DND-41 (cell line): Measurements from ENCODE around the gene FBXO24.
"Not testable (repeated sequence)": the region's sequence is repeated elsewhere in the genome, so short reads cannot be mapped to it uniquely, and the experiment has no call there.

Experiments used
- ATAC-seq: fragments of 200-7000 bp; cut with Tn5 transposase; 3 replicates; pipeline ENCODE4 v1.9.1; 2021; ENCODE audit warnings: low read depth; ENCODE audit not compliant: insufficient read depth
- DNase-seq: peaks from one replicate; pipeline ENCODE4 v3.0.0-alpha.2; 2020
- H2AFZ ChIP-seq: 2 replicates; pipeline ENCODE4 v1.6.0; 2012; ENCODE audit warnings: low read depth, low read length
- H3K27ac ChIP-seq: 2 replicates; pipeline ENCODE4 v1.5.1; 2012; ENCODE audit warnings: low read length, inconsistent platforms
- H3K27me3 ChIP-seq: fragments of 200-600 bp; sonication (generic); 2 replicates; pipeline ENCODE4 v1.6.0; 2012; ENCODE audit warnings: low read length, mild to moderate bottlenecking, inconsistent platforms; ENCODE audit not compliant: insufficient read depth, poor library complexity
- H3K36me3 ChIP-seq: 2 replicates; pipeline ENCODE4 v1.5.1; 2012; ENCODE audit warnings: low read length, inconsistent platforms; ENCODE audit not compliant: insufficient read depth
- H3K4me1 ChIP-seq: 2 replicates; pipeline ENCODE4 v1.5.1; 2012; ENCODE audit warnings: mild to moderate bottlenecking, low read length; ENCODE audit not compliant: insufficient read depth
- H3K4me2 ChIP-seq: 2 replicates; pipeline ENCODE4 v1.6.0; 2012; ENCODE audit warnings: mild to moderate bottlenecking, moderate library complexity, low read length, inconsistent platforms; ENCODE audit not compliant: insufficient read depth
- H3K4me3 ChIP-seq, 2 experiments: fragments of 200-600 bp in 1 of 2; shearing (Covaris generic) in 1 of 2; 2 replicates each; pipeline ENCODE4 v1.5.1; 2012 to 2016; ENCODE audit warnings: inconsistent platforms in 2 of 2, low read length in 2 of 2, mild to moderate bottlenecking in 2 of 2, low read depth in 1 of 2, moderate library complexity in 1 of 2
- H3K79me2 ChIP-seq: 2 replicates; pipeline ENCODE4 v1.6.0; 2012; ENCODE audit warnings: low read length, inconsistent platforms; ENCODE audit not compliant: insufficient read depth
- H3K9ac ChIP-seq: 2 replicates; pipeline ENCODE4 v1.6.0; 2012; ENCODE audit warnings: low read depth, mild to moderate bottlenecking, inconsistent platforms, low read length, moderate library complexity
- H3K9me3 ChIP-seq: 2 replicates; pipeline ENCODE4 v1.5.1; 2012; ENCODE audit warnings: low read length, moderate library complexity, mild to moderate bottlenecking, inconsistent platforms; ENCODE audit not compliant: insufficient read depth, severe bottlenecking
- H4K20me1 ChIP-seq: 2 replicates; pipeline ENCODE4 v1.6.0; 2012; ENCODE audit warnings: low read length; ENCODE audit not compliant: insufficient read depth
- EZH2 ChIP-seq: IDR thresholded peaks from 3 replicates; pipeline ENCODE4 v1.6.1; 2012; ENCODE audit warnings: borderline replicate concordance, low read depth, mild to moderate bottlenecking, moderate library complexity, low read length, inconsistent platforms; ENCODE audit not compliant: severe bottlenecking
- TF ChIP-seq, protein P1 (sequence below): IDR thresholded peaks from 2 replicates; pipeline ENCODE4 v1.5.1; 2012; ENCODE audit warnings: borderline replicate concordance, low read length, moderate library complexity, mild to moderate bottlenecking; ENCODE audit not compliant: poor library complexity, severe bottlenecking; ENCODE audit errors: extremely low read depth

The FBXO24 gene, protein sequence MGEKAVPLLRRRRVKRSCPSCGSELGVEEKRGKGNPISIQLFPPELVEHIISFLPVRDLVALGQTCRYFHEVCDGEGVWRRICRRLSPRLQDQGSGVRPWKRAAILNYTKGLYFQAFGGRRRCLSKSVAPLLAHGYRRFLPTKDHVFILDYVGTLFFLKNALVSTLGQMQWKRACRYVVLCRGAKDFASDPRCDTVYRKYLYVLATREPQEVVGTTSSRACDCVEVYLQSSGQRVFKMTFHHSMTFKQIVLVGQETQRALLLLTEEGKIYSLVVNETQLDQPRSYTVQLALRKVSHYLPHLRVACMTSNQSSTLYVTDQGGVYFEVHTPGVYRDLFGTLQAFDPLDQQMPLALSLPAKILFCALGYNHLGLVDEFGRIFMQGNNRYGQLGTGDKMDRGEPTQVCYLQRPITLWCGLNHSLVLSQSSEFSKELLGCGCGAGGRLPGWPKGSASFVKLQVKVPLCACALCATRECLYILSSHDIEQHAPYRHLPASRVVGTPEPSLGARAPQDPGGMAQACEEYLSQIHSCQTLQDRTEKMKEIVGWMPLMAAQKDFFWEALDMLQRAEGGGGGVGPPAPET

DNA sequence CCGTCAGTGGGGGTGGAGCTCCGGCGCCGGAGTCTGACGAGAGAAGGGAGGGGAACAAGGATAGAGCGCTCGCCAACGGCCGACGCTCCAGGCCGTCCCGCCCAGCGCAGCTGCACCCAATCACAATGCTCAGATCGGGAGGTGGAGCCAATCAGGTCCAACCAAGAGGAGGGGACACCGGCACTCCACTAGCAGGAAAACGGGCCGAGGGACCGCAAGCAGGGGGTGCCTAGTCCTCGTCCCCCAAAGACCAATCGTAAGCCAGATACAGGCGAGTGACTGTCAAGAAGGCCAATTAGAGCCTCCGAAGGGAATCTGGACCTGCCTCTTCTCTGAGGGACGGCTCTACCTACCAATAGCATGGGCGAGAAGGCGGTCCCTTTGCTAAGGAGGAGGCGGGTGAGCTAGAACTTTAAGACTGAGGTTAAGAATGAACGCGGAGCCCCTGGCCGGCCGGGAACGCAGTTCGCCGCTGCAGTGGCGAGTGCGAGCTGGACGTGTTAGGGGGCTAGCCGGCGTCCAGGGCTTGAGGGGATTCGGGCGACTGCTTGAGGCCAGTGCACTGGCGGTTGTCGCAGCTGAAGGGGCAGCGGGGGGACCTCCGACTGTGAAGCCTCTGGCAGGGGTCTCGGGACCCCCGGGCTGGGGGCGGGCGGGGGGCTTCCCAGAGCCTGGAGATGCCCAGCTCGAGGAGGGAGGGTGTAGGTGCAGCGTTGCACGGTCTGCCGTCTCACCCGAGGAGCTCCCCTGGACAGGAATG is at the start of gene FBXO24:
Gene FBXO24 (plus strand): TSS at position 63 of the 760 bp plus-strand sequence. CDS start 298 bp downstream, at position 361.
- Histone ChIP-seq H3K9ac (peak within 1 kb of the TSS; percentile 93), H3K4me2 (peak within 1 kb of the TSS; percentile 89), H3K36me3 (peaks cover 23% of the 10 kb centered on the region), H3K27ac (peak within 1 kb of the TSS; percentile 94), H4K20me1 (peaks cover 39% of the 10 kb centered on the region), H3K4me1 (peaks cover 41% of the 10 kb centered on the region), H3K9me3 (no peaks in the 10 kb centered on the region), H2AFZ (peak within 1 kb of the TSS; percentile 85), H3K79me2 (peaks cover 43% of the 10 kb centered on the region), H3K27me3 (no peaks in the 10 kb centered on the region), H3K4me3 (peak within 1 kb of the TSS; percentile 82 to 90)
- DNase-seq = peak; percentile 100
- ATAC-seq = peak; percentile 86
- TF ChIP-seq, protein P1, sequence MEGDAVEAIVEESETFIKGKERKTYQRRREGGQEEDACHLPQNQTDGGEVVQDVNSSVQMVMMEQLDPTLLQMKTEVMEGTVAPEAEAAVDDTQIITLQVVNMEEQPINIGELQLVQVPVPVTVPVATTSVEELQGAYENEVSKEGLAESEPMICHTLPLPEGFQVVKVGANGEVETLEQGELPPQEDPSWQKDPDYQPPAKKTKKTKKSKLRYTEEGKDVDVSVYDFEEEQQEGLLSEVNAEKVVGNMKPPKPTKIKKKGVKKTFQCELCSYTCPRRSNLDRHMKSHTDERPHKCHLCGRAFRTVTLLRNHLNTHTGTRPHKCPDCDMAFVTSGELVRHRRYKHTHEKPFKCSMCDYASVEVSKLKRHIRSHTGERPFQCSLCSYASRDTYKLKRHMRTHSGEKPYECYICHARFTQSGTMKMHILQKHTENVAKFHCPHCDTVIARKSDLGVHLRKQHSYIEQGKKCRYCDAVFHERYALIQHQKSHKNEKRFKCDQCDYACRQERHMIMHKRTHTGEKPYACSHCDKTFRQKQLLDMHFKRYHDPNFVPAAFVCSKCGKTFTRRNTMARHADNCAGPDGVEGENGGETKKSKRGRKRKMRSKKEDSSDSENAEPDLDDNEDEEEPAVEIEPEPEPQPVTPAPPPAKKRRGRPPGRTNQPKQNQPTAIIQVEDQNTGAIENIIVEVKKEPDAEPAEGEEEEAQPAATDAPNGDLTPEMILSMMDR = no peak
- TF ChIP-seq EZH2 = no peak

DNA sequence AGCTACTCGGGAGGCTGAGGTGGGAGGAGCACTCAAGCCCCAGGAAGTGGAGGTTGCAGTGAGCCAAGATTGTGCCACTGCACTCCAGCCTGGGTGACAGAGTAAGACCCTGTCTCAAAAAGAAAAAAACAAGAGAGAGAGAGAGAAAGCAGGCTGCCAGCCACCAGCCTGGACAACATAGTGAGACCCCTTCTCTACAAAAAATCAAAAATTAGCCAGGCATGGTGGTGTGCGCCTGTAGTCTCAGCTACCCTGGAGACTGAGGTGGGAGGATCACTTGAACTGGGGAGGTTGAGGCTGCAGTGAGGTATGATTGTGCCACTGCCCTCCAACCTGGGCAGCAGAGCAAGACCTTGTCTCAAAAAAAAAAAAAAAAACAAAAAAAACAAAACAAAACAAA is 49.4 kb upstream of the FBXO24 start:
- not testable (repeated sequence) for ATAC-seq, H3K36me3 ChIP-seq, H3K27ac ChIP-seq, H2AFZ ChIP-seq, DNase-seq, H4K20me1 ChIP-seq, H3K9me3 ChIP-seq, H3K27me3 ChIP-seq, H3K4me2 ChIP-seq, H3K4me3 ChIP-seq, H3K9ac ChIP-seq
- H3K79me2 ChIP-seq = peaks cover 13% of the 10 kb centered on the region
- H3K4me1 ChIP-seq = peaks cover 19% of the 10 kb centered on the region

DNA sequence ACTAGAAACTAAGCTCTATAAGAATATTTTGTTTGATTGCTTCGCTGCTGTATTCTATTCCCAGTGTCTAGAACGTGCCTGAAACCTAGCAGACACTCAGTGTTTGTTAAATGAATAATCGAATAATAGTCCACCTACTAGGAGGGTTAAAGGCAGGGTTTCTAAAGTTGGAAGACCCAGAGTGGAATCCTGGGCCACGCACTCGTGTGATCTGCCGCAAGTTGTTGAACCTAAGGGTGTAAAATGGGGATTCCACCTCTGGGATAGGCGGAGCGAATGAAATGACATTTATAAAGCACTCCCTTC is 47.8 kb upstream of the FBXO24 start:
- peak overlapping the region; percentile 91 for H2AFZ ChIP-seq
- H3K27me3 ChIP-seq = no peaks in the 10 kb centered on the region
- peak overlapping the region; percentile 21 to 66; a peak in 3 of 4 replicates for H3K4me3 ChIP-seq
- peaks cover 23% of the 10 kb centered on the region for H3K4me1 ChIP-seq
- peak overlapping the region; percentile 57 for H3K9ac ChIP-seq
- H3K36me3 ChIP-seq = no peaks in the 10 kb centered on the region
- TF ChIP-seq, protein P1 = no peak
- no peak for TF ChIP-seq EZH2
- no peak for ATAC-seq
- peak overlapping the region; percentile 76 for H3K27ac ChIP-seq
- H3K79me2 ChIP-seq = peaks cover 19% of the 10 kb centered on the region
- H4K20me1 ChIP-seq = peaks cover 9% of the 10 kb centered on the region; the same call in 1 of the 2 replicates
- H3K9me3 ChIP-seq = no peaks in the 10 kb centered on the region
- H3K4me2 ChIP-seq = peak overlapping the region; percentile 96
- DNase-seq = no peak
